HG03442 (cell line): ENCODE data around the gene SLC22A23.

Source experiments
- ATAC-seq: cut with Tn5 transposase; IDR thresholded peaks from one replicate; pipeline ENCODE4 v1.9.1; 2021; ENCODE audit warnings: mild to moderate bottlenecking, moderate library complexity; ENCODE audit not compliant: unreplicated experiment

Gene SLC22A23

GRCh38 chr6:3288711-3289663, 167.9 kb downstream of the SLC22A23 start:
- no peak for ATAC-seq

DNA sequence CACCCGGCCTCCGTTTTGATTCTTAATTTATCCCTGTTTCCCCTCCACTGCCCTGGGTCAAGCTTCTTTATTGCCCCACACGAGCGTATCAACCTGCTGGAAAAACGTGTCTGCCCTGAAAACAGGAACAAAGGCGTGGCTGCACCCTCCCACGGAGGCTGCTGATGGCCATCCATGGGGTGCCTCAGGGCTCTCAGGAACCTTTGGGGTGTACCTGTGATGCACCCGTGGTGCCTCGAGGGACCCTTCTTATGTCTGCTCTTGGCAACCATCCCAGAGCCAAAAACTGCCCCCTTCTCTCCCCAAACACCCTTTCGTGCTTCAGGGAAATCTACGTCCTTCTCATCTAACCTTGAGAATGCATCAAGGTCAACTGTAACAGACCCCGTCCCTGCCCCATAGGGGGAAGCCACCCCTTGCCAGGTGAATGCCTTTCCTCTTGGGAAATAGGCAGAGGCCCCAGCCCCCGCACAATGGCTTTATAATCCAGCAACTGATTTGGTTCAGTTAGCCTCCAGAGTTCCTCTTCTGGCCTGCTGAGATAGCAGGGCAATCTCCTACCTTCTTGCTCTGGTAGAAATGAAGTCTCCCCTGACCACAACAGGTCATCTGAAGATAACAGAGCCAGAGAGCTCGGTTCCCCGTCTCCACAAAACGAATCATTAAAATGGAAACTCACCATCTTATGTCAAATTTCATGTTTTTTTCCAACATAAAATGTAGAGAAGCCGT, 168.7 kb downstream of the SLC22A23 start:
- no peak for ATAC-seq

- ATAC-seq = no peak
These were observed 169.5 kb downstream of the SLC22A23 start for GRCh38 chr6:3287308-3287707.

DNA sequence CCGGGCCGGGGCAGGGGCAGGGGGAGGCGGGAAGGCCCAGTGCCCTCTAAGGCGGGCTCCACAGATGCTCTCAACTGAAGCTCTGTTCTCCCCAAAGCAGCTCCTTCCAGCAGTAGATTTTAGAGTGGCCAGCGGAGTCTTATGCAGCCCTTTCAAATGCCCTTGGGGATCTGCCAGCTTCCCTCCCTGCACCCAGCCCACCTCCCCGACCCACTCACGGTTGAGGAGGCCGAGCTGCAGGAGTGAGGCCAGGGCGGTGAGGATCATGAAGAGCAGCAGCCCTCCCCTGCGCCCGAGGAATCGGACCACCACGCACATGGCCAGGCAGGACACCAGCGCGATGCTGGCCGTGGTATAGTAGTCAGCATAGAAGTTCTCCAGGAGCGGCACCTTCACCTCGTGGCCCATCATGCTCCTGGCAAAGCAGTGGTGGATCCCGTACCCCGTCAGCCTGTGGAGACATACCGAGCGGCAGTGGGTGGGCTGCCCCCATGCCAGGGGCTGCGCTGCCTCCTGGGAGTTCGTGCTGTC, 170.1 kb downstream of the SLC22A23 start:
- ATAC-seq = no peak

GRCh38 chr6:3285732-3286131, 171.1 kb downstream of the SLC22A23 start:
- ATAC-seq = no peak

GRCh38 chr6:3285049-3285639, 171.7 kb downstream of the SLC22A23 start:
- no peak for ATAC-seq

DNA sequence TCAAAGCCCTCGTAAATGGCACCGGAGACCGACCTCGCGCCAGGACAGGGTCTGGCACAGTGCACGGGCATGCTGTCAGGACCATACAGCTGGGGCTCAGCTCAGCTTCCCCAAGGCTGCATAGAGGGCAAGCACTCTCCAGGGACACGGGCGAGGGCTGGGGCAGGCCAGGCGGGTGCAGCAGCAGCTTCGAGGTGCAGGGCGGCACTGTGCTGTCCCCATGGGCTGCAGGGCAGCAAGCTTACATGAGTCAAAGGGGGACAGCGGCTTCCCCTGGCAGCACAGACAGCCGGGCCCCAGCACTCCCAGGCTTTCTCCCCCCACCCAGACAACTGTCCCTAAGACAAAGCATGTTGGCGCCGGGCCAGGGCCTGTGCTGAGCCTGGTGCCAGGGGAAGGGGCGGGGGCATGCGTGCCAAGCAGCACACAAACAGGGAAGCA, 172.4 kb downstream of the SLC22A23 start:
- no peak for ATAC-seq

DNA sequence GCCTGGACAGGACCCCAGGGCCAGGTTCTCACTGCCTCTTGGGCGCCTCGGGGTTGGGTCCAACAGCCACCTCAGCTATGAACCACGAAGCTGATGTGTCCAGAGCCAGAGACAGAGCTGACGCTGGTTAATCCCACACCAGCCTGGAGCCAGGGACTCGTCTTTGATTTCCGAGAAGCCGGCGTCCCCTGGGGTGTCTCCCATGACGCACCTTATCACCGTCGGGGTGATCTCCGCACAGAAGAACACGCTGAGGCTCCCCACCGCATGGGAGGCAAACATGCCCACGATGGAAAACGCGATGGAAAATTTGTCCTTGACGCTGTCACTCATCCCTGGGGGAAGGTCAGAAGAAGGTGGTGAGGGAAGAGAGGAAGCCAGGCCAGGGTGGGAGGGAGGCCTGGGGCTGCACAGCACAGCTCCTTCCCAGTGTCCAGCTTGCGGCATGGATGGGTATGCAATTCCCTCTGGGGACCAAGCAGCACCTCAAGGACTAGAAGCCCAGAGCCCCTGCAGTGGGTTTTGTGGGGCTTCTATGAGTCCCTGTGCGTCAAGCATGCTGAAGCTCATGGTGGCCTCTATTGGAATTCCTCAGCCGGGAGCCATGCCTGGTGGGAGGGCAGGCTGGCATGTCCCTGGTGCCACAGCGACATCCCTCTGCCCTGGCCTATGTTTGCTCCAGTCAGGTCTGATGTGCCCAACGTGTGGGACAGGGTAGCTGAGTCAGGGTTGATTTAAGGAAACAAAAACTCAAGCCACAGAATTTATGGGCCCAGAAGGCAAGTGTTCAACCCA, 173.0 kb downstream of the SLC22A23 start:
- no peak for ATAC-seq

GRCh38 chr6:3283241-3283640, 173.6 kb downstream of the SLC22A23 start:
- no peak for ATAC-seq

DNA sequence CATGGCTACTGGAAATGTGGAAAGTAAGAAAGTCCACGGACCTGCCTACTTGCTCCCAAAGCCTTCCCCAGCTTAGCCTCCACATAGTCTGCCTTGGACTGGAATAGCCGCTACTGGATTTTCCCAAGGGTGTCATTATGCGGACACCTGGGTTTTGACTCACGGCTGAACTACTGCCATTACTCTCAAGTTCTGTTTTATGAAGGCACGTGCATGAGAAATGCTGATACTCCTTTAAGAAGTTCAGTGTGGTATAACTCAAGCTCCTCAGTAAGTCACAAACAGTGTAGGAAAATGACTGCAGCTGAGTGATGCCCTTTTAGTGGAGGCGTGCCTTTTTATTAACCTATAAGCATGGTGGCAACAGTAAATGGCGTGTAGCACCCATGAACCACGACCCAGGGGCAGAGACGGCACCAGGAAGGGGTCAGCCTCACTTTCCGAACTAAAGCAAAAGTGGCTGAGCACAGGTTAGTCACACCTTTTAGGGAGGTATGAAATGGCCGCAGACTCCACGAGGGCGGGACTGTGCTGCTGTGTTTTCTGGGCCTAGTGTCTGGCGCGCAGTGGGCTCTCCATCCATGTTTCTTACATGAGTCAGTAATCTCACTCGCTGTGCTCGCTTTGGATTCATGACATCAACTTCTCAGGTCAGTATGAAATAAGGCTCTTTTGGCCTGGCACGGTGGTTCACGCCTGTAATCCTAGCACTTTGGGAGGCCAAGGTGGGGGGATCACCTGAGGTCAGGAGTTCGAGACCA, 174.2 kb downstream of the SLC22A23 start:
- ATAC-seq = no peak

GRCh38 chr6:3281631-3282475, 175.0 kb downstream of the SLC22A23 start:
- no peak for ATAC-seq

GRCh38 chr6:3280866-3281465, 175.9 kb downstream of the SLC22A23 start:
- ATAC-seq = no peak

DNA sequence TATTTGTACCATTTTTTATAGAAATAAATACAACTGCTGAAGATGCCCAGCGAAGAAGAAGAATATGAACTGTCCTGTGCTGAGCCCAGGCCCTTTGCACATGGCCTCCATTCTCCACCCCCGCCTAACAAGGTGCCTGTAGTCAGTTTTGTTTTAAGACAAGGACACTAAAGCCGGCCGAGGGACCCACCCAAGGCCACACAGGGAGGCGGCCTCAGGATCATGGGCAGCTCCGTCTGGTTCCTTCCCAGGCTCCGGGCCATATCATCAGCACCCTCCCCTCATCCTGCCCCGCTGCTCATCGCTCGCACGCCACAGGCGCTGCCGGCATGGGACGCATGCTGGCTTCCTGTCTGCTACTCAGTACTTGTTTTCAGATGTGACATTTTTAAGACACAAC, 176.8 kb downstream of the SLC22A23 start:
- no peak for ATAC-seq

- ATAC-seq = no peak
These were observed 178.2 kb downstream of the SLC22A23 start for GRCh38 chr6:3278691-3279090.

DNA sequence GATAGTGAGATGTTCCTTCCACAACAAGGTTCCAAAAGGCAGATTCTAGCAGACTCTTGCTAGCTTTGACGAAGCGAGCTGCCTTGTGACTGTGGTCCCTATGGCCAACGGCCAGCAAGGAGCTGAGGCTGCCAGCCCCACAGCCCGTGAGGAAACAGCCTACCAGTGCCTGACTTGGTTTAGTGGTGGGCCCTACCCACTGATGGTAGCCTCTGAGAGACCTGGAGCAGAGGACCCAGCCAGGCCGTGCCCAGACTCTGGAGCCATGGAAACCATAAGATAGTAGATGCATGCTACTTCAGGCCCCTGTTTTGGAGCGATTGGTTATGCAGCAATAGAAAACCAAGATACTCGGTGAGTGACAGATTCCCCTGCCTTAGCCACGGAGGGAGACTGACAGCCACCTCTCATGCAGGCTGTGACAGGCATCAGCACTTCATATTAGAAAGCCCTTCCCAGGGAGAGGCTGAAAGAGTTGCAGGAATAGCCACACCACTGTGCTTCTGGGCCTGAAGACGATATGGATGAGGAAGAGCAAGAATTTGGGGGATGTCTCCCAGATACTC, 178.9 kb downstream of the SLC22A23 start:
- no peak for ATAC-seq

- ATAC-seq = no peak
These were observed 179.6 kb downstream of the SLC22A23 start for GRCh38 chr6:3277251-3277650.

- ATAC-seq = no peak
These were observed 180.4 kb downstream of the SLC22A23 start for GRCh38 chr6:3276174-3277167.
